Loucy (cell line): ENCODE data around the gene USP47.

Experiments
- H2AFZ ChIP-seq: fragments of 200-600 bp; sonication (generic); 2 replicates; pipeline ENCODE4 v1.6.0; 2016; ENCODE audit warnings: antibody characterized with exemption, mild to moderate bottlenecking, low read length, moderate library complexity
- H3F3A ChIP-seq: fragments of 200-600 bp; 2 replicates; pipeline ENCODE4 v1.6.0; 2016; ENCODE audit warnings: antibody characterized with exemption, low read depth, mild to moderate bottlenecking
- H3K27me3 ChIP-seq: fragments of 200-600 bp; sonication (generic); 2 replicates; pipeline ENCODE4 v1.6.1; 2014; ENCODE audit warnings: low read length, mild to moderate bottlenecking; ENCODE audit not compliant: insufficient read depth, poor library complexity, severe bottlenecking
- H3K36me3 ChIP-seq: fragments of 200-600 bp; sonication (generic); 2 replicates; pipeline ENCODE4 v1.6.1; 2016; ENCODE audit warnings: low read length; ENCODE audit not compliant: insufficient read depth
- H3K4me1 ChIP-seq: fragments of 200-600 bp; sonication (generic); 2 replicates; pipeline ENCODE4 v1.5.1; 2014; ENCODE audit warnings: low read length, mild to moderate bottlenecking; ENCODE audit not compliant: insufficient read depth, poor library complexity, severe bottlenecking
- H3K4me2 ChIP-seq: fragments of 200-600 bp; sonication (generic); 2 replicates; pipeline ENCODE4 v1.6.0; 2014; ENCODE audit warnings: antibody characterized with exemption, low read length, low read depth, mild to moderate bottlenecking; ENCODE audit not compliant: poor library complexity, severe bottlenecking
- H3K4me3 ChIP-seq: fragments of 200-600 bp; sonication (generic); 2 replicates; pipeline ENCODE4 v1.5.1; 2014; ENCODE audit warnings: low read length, mild to moderate bottlenecking, mixed read lengths; ENCODE audit not compliant: poor library complexity, severe bottlenecking
- H3K79me2 ChIP-seq: fragments of 200-600 bp; sonication (generic); 2 replicates; pipeline ENCODE4 v1.6.1; 2014; ENCODE audit warnings: low read length; ENCODE audit not compliant: insufficient read depth
- H3K9ac ChIP-seq: fragments of 200-600 bp; sonication (generic); 2 replicates; pipeline ENCODE4 v1.6.0; 2014; ENCODE audit warnings: mild to moderate bottlenecking, low read depth, low read length, moderate library complexity; ENCODE audit not compliant: poor library complexity, severe bottlenecking
- H3K9me2 ChIP-seq: fragments of 200-600 bp; sonication (generic); replicated peaks from 2 replicates; pipeline ENCODE4 v1.6.1; 2016; ENCODE audit warnings: low read depth, low read length, mixed read lengths
- H3K9me3 ChIP-seq: fragments of 200-600 bp; sonication (generic); 2 replicates; pipeline ENCODE4 v1.6.1; 2014; ENCODE audit warnings: mild to moderate bottlenecking, antibody characterized with exemption, low read length, low read depth; ENCODE audit not compliant: insufficient read depth
- H4K20me1 ChIP-seq: fragments of 200-600 bp; sonication (generic); 2 replicates; pipeline ENCODE4 v1.6.0; 2014; ENCODE audit warnings: antibody characterized with exemption, low read length, mild to moderate bottlenecking; ENCODE audit not compliant: insufficient read depth, poor library complexity, severe bottlenecking
- CTCF ChIP-seq: fragments of 200-600 bp; sonication (generic); conservative IDR thresholded peaks from 2 replicates; pipeline ENCODE4 v1.5.1; 2014; ENCODE audit warnings: mild to moderate bottlenecking, antibody characterized with exemption, low read length
- EZH2phosphoT487 ChIP-seq: fragments of 200-600 bp; IDR thresholded peaks from 2 replicates; pipeline ENCODE4 v1.6.1; 2018; ENCODE audit warnings: antibody characterized with exemption, mild to moderate bottlenecking, moderate library complexity, borderline replicate concordance

Gene USP47

GRCh38 chr11:11976481-11977127 is 134.8 kb downstream of the USP47 start:
- Histone ChIP-seq H4K20me1 (no peaks in the 10 kb centered on the region), H3K4me1 (no peaks in the 10 kb centered on the region), H3K27me3 (no peaks in the 10 kb centered on the region), H3K9me2 (no peaks in the 10 kb centered on the region), H3F3A (no peaks in the 10 kb centered on the region), H3K9ac (no peak overlapping the region), H3K79me2 (no peaks in the 10 kb centered on the region), H2AFZ (no peak overlapping the region), H3K9me3 (no peaks in the 10 kb centered on the region), H3K36me3 (no peaks in the 10 kb centered on the region), H3K4me3 (no peak overlapping the region), H3K4me2 (no peak overlapping the region)
- TF ChIP-seq CTCF (no peak), EZH2phosphoT487 (no peak)

DNA sequence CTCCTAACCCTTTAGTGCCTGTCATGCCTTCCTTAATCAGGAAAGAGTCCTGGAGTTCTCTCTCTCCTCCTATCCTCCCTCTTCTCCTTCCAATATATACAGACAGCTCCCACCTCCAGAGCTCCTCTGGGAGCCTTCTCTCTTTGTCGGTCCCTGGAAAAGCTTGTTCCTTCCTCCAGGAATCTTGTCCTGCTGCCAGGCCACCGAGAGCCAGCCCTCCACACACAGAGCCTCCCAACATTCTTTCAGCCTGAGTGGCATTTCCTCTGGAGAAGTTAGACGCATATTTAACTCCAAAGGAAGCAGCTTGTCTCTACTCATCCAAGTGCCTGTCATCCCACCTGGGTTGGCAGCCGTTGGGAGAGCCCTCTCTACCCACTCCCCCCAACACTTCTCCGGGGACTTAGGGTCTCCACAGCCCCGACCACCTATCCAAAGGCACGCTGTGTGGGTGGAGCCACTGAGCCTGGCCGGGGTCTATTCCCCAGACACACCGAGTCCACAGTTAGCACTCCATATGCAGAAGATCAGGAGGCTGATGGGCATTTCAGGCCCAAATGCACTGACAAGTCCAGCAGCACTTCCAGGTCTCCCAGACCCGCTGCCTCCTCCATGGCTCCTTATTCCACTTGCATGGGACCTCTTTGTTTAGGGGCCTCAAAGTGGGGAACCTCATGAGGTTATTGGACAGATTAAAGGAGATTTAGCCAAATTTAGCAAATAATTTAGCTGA is 135.6 kb downstream of the USP47 start:
- H3K79me2 ChIP-seq, result no peaks in the 10 kb centered on the region
- no peak for TF ChIP-seq CTCF
- no peak for TF ChIP-seq EZH2phosphoT487
- H3K4me3 ChIP-seq, result no peak overlapping the region
- H3K9me3 ChIP-seq, result no peaks in the 10 kb centered on the region
- no peaks in the 10 kb centered on the region for H4K20me1 ChIP-seq
- H3K36me3 ChIP-seq, result no peaks in the 10 kb centered on the region
- no peaks in the 10 kb centered on the region for H3K4me1 ChIP-seq
- no peaks in the 10 kb centered on the region for H3K27me3 ChIP-seq
- no peak overlapping the region for H3K9ac ChIP-seq
- H3K9me2 ChIP-seq, result no peaks in the 10 kb centered on the region
- H2AFZ ChIP-seq, result no peak overlapping the region
- no peak overlapping the region for H3K4me2 ChIP-seq
- no peaks in the 10 kb centered on the region for H3F3A ChIP-seq

- TF ChIP-seq CTCF, result no peak
- TF ChIP-seq EZH2phosphoT487, result no peak
- no peaks in the 10 kb centered on the region for H3K27me3 ChIP-seq
- no peak overlapping the region for H3K9ac ChIP-seq
- no peaks in the 10 kb centered on the region for H3K36me3 ChIP-seq
- H3K4me3 ChIP-seq, result no peak overlapping the region
- no peaks in the 10 kb centered on the region for H3F3A ChIP-seq
- no peak overlapping the region for H2AFZ ChIP-seq
- H4K20me1 ChIP-seq, result no peaks in the 10 kb centered on the region
- no peaks in the 10 kb centered on the region for H3K4me1 ChIP-seq
- no peaks in the 10 kb centered on the region for H3K79me2 ChIP-seq
- no peaks in the 10 kb centered on the region for H3K9me2 ChIP-seq
- no peak overlapping the region for H3K4me2 ChIP-seq
- H3K9me3 ChIP-seq, result no peaks in the 10 kb centered on the region
These were observed 136.4 kb downstream of the USP47 start for GRCh38 chr11:11978098-11978637.
